GM18517 (cell line): Measurements from ENCODE around the gene TTC9C.
"Not testable (repeated sequence)": the region's sequence is repeated elsewhere in the genome, so short reads cannot be mapped to it uniquely, and the experiment has no call there.

Source experiments
- ATAC-seq: cut with Tn5 transposase; IDR thresholded peaks from one replicate; pipeline ENCODE4 v1.9.1; 2021; ENCODE audit warnings: mild to moderate bottlenecking, moderate library complexity; ENCODE audit not compliant: unreplicated experiment

Gene TTC9C

DNA sequence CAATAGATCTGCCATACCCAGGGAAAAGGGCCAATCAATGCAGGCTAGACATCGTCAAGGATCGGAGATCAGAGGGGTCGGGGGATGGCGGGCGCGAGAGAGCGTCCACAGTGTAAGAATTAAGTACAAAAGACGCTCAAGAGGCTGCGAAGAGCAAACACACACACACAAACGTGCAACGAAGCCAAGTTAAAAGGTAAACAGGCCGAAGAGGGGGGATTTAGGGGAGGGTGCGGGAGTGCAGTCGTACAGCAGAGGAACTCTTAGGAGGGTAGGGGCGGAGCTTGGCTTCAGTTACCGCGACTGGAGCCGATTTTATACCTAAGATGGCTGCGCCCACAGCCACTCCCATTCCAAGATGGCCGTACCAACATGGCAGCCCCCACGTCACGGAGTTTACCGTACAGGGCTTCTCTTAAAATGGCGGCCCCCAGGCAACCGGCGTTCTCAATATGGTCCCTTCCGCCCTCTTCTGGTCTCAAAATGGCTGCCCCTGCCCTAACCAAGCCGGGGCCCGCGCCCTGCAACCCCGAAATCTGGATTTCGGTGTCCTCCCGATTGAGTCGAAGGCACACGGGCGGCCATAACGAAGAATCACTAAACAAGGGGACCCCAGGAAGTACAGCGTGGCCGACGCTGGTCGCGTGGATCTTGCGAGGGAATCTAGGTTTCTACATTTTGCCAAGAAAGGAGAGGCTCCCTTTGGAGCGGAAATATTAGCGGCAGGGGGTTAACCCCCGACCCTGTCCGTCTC, 18.9 kb upstream of the TTC9C start:
- ATAC-seq = peak; percentile 70

DNA sequence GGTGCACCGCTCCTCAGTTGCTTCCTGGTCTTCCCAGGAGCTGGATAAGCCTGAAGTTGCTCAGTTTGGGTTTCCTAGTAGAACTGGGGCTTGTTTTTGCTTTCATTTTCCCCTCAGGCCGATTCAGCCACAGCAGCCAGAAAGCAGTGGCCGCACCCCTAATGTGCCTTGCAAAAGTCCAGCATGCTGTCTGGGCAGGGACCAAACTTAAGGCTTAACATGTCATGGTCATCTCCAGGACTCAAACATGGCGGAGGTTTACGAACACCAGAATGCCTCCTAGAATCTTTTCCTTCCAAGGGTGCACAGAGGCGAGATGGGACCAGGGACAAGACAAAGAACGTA, 18.3 kb upstream of the TTC9C start:
- no peak for ATAC-seq

GRCh38 chr11:62712276-62712812, 15.9 kb upstream of the TTC9C start:
- ATAC-seq = no peak

DNA sequence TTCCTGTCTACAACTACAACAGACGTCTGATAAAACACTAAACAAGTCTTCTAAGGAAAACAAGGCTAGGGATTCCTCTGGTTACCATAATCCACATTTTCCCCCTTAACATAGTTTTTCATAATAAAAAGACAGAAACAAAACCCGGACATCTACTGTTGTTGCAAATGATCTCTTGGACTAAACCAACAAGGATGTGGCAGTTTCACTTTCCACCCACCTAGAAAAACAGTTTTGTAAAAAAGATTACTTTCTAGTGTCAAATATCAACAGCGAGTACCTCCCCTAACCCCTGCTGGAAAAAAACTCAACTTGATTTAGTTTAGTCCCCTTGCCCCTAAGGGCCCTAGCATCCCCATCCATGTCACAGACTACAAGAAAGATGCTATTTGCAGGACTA, 15.4 kb upstream of the TTC9C start:
- no peak for ATAC-seq

- no peak for ATAC-seq
Observed at GRCh38 chr11:62713343-62713742, 14.9 kb upstream of the TTC9C start.

DNA sequence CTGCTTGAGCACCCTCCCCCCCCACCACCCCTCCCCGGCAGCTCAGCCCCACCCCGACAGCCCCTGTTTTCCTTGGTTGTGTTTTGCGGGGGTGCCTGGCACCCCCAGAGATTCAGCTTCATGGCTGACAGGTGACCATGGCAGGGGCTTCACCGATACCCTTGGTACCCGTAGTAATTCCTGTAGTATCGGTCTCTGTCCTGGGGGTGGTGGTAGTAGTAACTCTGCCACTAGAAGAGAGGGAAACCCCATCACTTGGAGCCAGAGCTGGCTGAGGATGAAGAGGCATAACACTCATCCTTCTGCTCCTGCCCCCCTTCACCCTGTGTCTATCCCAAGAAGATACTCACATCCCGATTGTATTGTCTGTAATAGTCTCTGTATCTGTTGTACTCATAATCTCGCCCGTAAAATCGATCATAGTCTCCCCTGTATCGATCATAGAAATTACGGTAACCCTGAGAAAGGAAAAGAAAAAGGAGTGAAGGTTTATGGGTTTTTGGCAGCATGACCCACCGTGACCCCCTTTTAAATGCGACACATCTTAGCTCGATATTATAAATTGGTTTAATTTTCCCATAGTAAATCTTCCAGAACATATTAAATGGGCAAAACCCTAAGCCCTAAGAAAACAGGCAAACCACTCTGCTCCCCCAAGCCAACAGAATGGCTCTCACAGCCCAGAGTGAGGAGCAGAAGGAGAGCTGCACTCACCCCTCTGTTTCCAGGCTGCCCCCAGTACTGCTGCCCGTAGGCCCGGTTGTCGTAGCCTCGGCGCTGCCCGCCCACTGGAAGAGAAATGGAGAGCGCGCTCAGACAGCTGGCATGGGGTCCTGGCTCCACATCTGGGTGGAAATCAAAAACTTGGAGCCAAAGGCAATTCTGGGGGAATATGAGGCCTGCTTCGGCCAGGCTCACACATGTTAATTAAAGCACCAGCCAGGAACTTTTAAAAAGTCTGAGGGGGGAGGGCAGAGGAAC, 12.8 kb upstream of the TTC9C start:
- ATAC-seq = no peak

- no peak for ATAC-seq
Observed at GRCh38 chr11:62716206-62716605, 12.1 kb upstream of the TTC9C start.

DNA sequence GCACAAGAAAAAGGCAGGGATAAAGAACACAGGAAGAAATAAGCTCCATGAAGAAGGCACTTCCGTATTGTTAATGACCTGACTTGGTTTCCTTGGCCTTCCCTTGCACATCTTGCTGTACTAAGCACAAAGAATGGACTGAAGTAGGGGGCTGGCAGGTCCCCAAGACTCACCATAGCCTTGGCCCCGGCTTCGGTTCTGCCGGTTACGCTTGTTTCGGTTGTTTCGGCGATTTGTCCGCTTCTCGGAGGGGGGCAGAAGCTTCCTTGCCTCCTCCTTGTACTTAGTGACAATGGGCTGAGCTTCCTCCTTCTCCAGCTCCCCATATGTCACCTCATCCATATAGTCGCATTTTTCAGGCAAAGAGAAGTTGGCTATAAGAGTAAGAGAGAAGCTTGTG, 11.5 kb upstream of the TTC9C start:
- no peak for ATAC-seq

DNA sequence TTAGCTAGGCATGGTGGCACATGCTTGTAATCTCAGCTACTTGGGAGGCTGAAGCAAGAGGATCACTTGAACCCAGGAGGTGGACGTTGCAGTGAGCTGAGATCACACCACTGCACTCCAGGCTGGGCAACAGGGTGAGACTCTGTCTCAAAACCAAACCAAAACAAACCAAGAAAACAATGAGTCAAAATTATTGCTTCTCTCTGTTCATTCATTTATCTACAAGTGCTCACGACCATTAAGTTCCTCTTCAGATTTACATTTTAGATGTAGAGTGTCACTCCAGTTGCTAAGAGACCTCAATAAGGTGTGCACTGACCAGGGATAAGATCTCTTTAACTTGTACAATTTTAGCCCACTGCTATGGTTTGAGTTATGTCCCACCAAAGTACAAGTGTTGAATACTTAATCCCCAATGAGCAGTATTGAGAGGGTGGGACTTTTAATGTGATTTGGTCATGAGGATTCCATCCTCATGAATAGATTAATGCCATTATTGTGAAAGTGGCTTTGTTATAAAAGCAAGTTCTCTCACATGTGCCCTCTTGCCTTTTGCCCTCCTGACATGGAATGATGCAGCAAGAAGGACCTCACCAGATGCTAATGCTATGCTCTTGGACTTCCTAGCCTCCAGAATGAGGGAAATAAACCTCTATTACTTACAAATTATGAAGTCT, 8.8 kb upstream of the TTC9C start:
- no peak for ATAC-seq

GRCh38 chr11:62721994-62722393, 6.3 kb upstream of the TTC9C start:
- ATAC-seq = no peak

DNA sequence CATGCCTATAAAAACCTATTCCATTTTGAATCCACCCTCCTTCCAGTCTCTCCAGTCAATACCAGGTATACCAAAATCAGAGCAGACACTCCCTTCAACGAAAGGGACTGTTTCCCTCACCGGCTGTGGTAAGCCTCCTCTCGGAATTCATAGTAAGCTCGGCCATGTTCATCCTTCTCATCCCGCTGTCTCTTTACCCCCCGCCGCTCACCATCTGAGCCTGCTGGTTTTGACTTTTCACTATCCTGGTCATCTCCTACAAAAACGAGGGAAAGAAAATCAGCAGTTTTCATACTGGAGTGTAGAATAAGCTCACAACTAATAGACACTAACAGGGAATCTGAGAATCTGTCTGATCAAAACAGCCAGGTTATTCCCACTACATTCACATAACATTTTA, 4.1 kb upstream of the TTC9C start:
- ATAC-seq = no peak

- ATAC-seq = no peak
Observed at GRCh38 chr11:62725646-62726045, 2.6 kb upstream of the TTC9C start.

DNA sequence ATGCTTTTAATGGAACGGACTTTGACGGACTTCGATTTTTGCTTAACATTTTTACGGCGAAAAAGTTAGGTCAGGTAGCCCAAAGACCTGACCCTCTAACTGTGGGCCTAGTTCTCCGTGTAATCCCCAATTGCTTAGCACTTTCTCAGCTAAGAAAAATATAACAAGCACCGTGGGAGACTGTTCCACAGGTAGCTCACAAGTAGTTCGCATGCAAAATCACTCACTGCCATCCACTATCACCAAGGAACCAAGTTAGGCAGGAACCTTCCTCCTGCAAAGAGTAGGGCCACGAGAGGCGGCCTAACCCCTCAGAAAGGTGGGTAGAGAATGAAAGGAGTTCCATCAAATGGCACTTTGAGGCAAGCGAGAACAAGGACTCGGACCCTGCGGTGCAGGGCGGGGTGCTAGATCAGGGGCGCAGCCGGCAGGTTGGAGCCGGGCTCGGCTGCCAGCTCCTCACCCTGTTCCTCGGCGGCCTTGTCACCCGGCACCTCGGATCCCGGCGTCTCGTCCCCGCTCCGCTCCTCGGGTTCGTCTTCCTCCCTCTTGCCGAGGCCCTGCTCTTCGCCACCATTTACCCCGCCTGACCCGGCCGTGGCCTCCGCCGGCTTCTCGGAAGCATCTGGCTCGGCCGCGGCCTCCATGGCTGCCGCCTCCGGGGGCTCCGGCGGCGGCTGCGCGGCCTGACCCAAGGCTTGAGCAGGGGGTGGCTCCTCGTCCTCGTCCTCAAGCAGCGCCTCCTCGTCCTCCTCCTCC, 2.0 kb upstream of the TTC9C start:
- peak; percentile 1 for ATAC-seq

DNA sequence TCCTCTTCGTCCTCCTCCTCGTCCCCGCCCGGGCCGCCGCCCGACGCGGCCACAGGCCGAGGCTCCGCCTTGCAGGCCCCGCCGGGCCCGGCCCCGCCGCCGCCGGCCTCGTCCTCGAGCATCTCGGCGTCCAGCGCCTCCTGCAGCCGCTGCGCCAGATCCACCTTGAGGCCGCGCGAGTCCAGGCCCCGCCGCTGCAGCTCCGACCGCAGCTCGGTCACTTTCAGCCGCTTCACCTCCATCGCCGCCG, 1.4 kb upstream of the TTC9C start:
- no peak for ATAC-seq

DNA sequence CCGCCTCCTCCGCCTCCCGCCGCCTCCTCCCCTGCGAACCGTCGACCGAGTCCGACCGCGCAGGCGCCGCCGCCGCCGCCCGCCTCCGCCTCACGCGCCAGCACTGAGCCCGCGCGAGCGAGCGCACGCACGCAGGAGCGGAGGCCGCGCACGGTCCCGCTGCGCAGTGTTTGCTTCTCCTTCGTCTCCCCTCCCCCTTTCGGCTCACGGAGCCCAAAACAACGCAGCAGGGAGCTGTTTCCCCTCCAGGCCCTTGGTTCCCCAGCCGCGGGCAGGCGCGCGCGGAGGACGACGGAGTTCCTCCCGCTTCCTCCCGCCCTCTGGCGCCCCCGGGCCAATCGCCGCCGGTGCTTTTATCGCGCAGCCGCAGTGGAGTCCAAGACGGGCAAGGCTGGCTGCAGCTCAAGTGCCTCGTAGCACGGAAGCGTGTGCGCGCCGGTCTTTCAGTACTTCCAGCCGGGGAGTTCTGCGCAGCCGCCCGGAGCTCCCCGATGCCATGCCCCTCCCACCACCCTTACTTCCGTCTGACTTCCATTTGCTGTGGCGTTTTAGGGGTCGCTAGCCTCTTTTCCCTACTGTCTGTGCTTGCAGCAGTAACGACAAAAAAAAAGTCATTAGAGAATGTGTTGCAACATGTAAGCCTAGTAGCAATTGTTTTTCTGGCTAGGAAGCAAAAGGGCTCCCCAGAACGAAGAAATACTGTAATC, 968 bp upstream of the TTC9C start, which contains the start of gene HNRNPUL2:
Gene HNRNPUL2, minus strand, starts transcription at position 293 of the 707 bp plus-strand sequence. CDS start 301 bp downstream, outside the sequence.
- peak; percentile 58 for ATAC-seq

DNA sequence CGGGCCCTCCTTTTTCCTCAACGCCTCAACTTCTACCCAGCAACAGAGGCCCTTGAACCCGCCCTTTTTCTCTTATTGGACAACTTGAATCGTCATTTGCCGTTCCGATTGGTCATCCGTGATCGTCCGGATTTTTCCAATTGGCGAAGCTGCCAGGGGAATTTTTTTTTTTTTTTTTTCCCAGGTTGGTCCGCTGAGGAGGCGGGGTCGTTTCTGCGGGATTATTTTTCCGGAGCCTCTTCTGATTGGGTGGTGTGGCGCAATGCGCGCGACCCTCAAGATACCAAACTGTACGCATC, 465 bp upstream of the TTC9C start:
- ATAC-seq = peak; percentile 61

DNA sequence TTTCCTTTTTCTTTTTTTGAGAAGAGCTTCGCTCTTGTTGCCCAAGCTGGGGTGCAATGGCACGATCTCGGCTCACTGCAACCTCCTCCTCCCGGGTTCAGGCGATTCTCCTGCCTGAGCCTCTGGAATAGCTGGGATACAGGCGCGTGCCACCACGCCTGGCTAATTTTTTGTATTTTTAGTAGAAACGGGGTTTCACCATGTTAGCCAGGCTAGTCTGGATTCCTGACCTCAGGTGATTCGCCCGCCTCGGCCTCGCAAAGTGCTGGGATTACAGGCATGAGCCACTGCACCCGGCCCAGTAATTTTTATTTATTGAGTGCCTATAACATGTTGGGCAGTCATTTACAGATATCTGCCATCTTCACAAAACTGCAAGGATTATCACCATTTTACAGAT, 1.8 kb downstream of the TTC9C start:
- ATAC-seq = not testable (repeated sequence)

DNA sequence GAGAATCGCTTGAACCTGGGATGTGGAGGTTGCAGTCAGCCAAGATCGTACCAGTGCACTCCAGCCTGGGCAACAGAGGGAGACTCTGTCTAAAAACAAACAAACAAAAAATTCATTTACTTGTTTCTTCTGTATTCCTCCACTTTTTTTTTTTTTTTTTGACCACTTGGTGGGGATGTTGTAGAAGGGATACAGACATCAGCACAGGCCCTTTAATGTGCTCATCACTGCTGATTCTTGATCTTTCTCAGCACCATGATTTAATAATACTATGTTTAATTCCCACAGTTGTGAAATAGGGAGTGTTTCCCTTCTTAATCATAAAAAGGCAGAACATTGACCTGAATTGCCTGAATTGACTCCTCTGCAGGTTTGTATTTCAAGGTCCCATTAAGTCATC, 4.5 kb downstream of the TTC9C start:
- ATAC-seq = no peak

DNA sequence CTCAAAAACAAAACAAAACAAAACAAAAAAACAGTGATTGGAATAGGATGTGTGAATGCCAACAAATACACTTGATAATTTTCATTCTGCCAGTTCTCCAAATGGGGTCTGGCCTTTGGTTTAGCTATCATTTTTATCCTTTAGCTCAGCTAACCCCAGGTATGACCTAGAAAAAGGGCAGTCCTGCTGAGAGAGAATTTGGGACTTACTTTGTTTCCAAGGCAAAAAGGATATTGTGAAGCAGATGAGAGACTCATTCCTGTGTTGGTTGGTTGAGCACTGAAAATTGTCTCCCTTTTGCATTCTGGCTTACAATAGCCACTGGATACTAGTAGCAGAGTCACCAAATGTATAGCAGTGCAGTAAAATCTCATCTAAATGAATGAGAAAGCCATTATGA, 8.9 kb downstream of the TTC9C start:
- no peak for ATAC-seq

DNA sequence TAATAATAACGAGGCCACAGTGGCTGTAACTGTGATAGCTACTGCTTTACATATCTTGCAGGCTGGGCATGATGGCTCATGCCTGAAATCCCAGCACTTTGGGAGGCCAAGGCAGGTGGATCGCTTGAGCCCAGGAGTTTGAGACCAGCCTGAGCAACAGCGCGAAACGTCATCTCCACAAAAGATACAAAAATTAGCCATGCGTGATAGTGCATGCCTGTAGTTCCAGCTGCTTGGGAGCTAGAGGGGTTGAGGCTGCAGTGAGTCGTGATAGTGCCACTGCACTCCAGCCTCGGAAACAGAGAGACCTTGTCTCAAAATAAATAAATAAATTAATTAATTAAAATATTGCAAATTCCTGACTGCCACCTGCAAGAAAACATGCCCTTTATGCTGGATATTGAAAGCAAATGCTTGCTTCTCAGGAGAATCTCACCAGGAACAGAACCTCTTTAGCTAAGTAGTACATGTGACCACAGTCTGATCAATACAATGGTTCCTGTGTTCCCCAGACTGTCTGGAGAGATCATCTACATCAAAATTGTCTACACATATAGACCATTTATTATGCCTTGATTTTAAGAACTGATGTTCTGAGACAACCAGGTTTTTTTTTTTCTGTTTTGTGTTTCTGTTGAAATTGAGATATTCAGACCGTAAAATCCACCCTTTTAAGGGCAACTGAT, 19.3 kb downstream of the TTC9C start:
- no peak for ATAC-seq
